HepG2 (cell line): Measurements from ENCODE around the gene NME1. TPM values are rescaled to one million over a fixed set of nuclear protein-coding genes. Genes with fewer than 3 reads are reported as not detected.

ENCODE experiments used
- ARNT ChIP-seq: fragments of 450-650 bp; IDR thresholded peaks from 2 replicates; pipeline ENCODE4 v1.6.1; 2017
- CBX1 ChIP-seq: IDR thresholded peaks from one replicate; pipeline ENCODE4 v1.6.1; 2016; ENCODE audit warnings: antibody characterized with exemption, low read depth
- HIC2 ChIP-seq: sonication (generic); formaldehyde crosslinking; IDR thresholded peaks from 2 replicates; pipeline ENCODE4 v1.9.0; 2022; ENCODE audit warnings: low read depth, missing genetic modification reagents
- IRX3 ChIP-seq: sonication (generic); formaldehyde crosslinking; IDR thresholded peaks from 2 replicates; pipeline ENCODE4 v1.8.1; 2023; ENCODE audit warnings: mild to moderate bottlenecking, low read depth, missing genetic modification reagents, borderline replicate concordance
- MATR3 ChIP-seq: sonication (generic); formaldehyde crosslinking; IDR thresholded peaks from 2 replicates; pipeline ENCODE4 v1.4.0; 2020; ENCODE audit warnings: missing genetic modification reagents
- MXD4 ChIP-seq: IDR thresholded peaks from 2 replicates; pipeline ENCODE4 v1.6.1; 2016; ENCODE audit warnings: mild to moderate bottlenecking, missing biosample characterization, missing genetic modification reagents
- NFIB ChIP-seq: sonication (generic); formaldehyde crosslinking; IDR thresholded peaks from 2 replicates; pipeline ENCODE4 v1.9.0; 2021; ENCODE audit warnings: missing genetic modification reagents, mild to moderate bottlenecking, borderline replicate concordance
- PHF5A ChIP-seq: IDR thresholded peaks from one replicate; pipeline ENCODE4 v1.6.1; 2018; ENCODE audit warnings: low read depth, missing genetic modification reagents; ENCODE audit not compliant: unreplicated experiment
- RBAK ChIP-seq: sonication (generic); formaldehyde crosslinking; IDR thresholded peaks from 2 replicates; pipeline ENCODE4 v1.5.1; 2020; ENCODE audit warnings: mild to moderate bottlenecking, missing genetic modification reagents
- SP2 ChIP-seq: sonication (generic); formaldehyde crosslinking; IDR thresholded peaks from 2 replicates; pipeline ENCODE4 v1.5.1; 2020; ENCODE audit warnings: mild to moderate bottlenecking, missing genetic modification reagents
- ZNF20 ChIP-seq: sonication (generic); formaldehyde crosslinking; IDR thresholded peaks from 2 replicates; pipeline ENCODE4 v1.4.0; 2020; ENCODE audit warnings: mild to moderate bottlenecking, moderate library complexity, missing genetic modification reagents
- ZNF510 ChIP-seq: sonication (generic); formaldehyde crosslinking; IDR thresholded peaks from 2 replicates; pipeline ENCODE4 v1.4.0; 2020; ENCODE audit warnings: low read depth, mild to moderate bottlenecking, missing genetic modification reagents
- ZNF687 ChIP-seq: sonication (generic); formaldehyde crosslinking; IDR thresholded peaks from 2 replicates; pipeline ENCODE4 v1.5.1; 2020; ENCODE audit warnings: mild to moderate bottlenecking, missing genetic modification reagents, moderate library complexity
- ZNF777 ChIP-seq: sonication (generic); formaldehyde crosslinking; IDR thresholded peaks from 2 replicates; pipeline ENCODE4 v1.4.0; 2020; ENCODE audit warnings: missing genetic modification reagents
- polyA plus RNA-seq, 8 experiments: library from polyadenylated mRNA; depleted of rRNA in 3 of 8; stranded (reverse) in 7 of 8; unstranded in 1 of 8; fragments of >200 nt; fragmentation: Illumina TruSeq in 4 of 8; extraction: Trizol in 4 of 8; gene quantifications; 2 replicates each; pipeline versions ENCODE4 v1.2.1 to v1.2.3, GENCODE V29; 2011 to 2016; ENCODE audit warnings: low read depth in 4 of 8, missing spikeins in 1 of 8, mixed read lengths in 1 of 8; ENCODE audit not compliant: insufficient read depth in 1 of 8
- total RNA-seq, 5 experiments: library from RNA; depleted of rRNA; stranded (reverse); fragments of >200 nt; fragmentation: Illumina TruSeq; extraction: Trizol; gene quantifications; 2 replicates each; pipeline ENCODE4 v1.2.3, GENCODE V29; 2016; ENCODE audit warnings: low read depth in 1 of 5
- TF ChIP-seq, protein P1 (sequence below): sonication (generic); formaldehyde crosslinking; IDR thresholded peaks from 2 replicates; pipeline ENCODE4 v1.5.1; 2020; ENCODE audit warnings: mild to moderate bottlenecking, missing genetic modification reagents
- TF ChIP-seq, protein P2 (sequence below): sonication (generic); formaldehyde crosslinking; IDR thresholded peaks from 2 replicates; pipeline ENCODE4 v1.5.0; 2020; ENCODE audit warnings: missing genetic modification reagents, mild to moderate bottlenecking, borderline replicate concordance
- TF ChIP-seq, protein P3 (sequence below): sonication (generic); formaldehyde crosslinking; IDR thresholded peaks from 2 replicates; pipeline ENCODE4 v1.4.0; 2020; ENCODE audit warnings: mild to moderate bottlenecking, missing genetic modification reagents

NME1 gene
- total and polyA plus RNA-seq, 2 of the 13 experiments (the other 11 are each of a cell fraction or from before 2014, with no cell fraction given): 295 to 516 TPM

DNA sequence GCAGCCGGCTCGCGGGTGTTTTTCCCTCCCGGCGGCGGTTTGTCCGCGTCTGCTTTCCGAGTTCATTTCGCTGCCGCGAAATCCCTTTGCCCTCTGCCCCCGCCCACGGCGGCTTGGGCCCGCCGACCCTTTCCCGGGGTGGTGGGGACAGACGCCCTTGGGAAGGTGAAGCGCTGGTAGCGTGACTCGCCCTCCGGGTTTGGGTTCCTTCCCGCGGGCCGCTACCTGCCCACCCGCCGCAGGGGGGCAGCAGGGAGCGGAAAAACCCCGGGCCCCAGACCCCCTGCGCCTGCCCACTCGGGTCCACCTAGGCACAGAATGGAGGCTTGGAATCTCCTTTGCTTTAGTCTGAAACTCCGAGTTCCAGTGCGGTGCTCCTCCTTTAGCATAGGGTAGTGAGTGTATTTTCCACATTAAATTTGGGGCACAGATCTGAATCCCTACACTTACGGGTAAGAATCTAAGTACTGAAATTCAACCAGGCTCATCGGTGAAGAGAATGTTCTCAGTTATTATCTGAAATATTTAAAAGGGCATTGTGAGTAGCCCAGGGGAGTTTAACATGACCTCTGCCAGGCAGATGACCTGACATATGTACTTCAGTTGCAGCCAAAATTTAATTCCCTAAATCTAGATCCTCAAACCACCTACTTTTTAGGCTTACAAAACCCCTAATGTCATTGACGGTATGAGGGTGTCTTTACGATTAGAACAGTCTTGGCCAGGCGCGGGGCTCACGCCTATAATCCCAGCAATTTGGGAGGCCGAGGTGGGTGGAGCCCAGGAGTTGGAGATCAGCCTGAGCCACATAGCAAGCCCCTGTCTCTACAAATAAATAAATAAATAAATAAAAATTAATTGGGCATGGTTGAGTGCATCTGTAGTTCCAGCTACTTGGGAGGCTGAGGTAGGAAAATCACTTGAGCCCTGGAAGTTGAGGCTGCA is 13.9 kb downstream of the NME1 start (continued):
- TF ChIP-seq ZNF687 (CRISPR knock-in tag): peak; percentile 60
- no peak for TF ChIP-seq MXD4
- no peak for TF ChIP-seq ZNF777 (CRISPR knock-in tag)
- TF ChIP-seq, protein P1, sequence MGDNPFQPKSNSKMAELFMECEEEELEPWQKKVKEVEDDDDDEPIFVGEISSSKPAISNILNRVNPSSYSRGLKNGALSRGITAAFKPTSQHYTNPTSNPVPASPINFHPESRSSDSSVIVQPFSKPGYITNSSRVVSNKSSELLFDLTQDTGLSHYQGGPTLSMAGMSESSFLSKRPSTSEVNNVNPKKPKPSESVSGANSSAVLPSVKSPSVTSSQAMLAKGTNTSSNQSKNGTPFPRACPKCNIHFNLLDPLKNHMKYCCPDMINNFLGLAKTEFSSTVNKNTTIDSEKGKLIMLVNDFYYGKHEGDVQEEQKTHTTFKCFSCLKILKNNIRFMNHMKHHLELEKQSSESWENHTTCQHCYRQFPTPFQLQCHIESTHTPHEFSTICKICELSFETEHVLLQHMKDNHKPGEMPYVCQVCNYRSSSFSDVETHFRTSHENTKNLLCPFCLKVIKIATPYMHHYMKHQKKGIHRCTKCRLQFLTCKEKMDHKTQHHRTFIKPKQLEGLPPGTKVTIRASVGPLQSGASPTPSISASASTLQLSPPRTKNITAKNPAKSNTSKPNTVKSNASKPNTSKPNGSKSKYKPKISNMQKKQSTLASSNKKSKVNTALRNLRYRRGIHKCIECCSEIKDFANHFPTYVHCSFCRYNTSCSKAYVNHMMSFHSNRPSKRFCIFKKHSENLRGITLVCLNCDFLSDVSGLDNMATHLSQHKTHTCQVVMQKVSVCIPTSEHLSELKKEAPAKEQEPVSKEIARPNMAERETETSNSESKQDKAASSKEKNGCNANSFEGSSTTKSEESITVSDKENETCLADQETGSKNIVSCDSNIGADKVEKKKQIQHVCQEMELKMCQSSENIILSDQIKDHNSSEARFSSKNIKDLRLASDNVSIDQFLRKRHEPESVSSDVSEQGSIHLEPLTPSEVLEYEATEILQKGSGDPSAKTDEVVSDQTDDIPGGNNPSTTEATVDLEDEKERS (CRISPR knock-in tag): no peak
- TF ChIP-seq NFIB: no peak
- TF ChIP-seq, protein P2, sequence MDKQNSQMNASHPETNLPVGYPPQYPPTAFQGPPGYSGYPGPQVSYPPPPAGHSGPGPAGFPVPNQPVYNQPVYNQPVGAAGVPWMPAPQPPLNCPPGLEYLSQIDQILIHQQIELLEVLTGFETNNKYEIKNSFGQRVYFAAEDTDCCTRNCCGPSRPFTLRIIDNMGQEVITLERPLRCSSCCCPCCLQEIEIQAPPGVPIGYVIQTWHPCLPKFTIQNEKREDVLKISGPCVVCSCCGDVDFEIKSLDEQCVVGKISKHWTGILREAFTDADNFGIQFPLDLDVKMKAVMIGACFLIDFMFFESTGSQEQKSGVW: no peak
- TF ChIP-seq CBX1: no peak
- TF ChIP-seq ARNT: no peak
- TF ChIP-seq PHF5A (CRISPR knock-in tag): no peak
- TF ChIP-seq MATR3 (CRISPR knock-in tag): no peak
- no peak for TF ChIP-seq RBAK (CRISPR knock-in tag)
- no peak; the same call in 1 of the 2 replicates for TF ChIP-seq ZNF510
- TF ChIP-seq HIC2 (CRISPR knock-in tag): no peak; the same call in 1 of the 2 replicates
- no peak for TF ChIP-seq ZNF20 (CRISPR knock-in tag)
- TF ChIP-seq, protein P3, sequence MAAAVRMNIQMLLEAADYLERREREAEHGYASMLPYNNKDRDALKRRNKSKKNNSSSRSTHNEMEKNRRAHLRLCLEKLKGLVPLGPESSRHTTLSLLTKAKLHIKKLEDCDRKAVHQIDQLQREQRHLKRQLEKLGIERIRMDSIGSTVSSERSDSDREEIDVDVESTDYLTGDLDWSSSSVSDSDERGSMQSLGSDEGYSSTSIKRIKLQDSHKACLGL: no peak
- TF ChIP-seq SP2 (CRISPR knock-in tag): no peak
- no peak; the same call in 1 of the 2 replicates for TF ChIP-seq IRX3 (CRISPR knock-in tag)
